Neural cell (in vitro differentiated cells): ENCODE data around the gene PIK3R1.

Experiments
- TF ChIP-seq, protein P1 (sequence below): fragments of 450-650 bp; IDR thresholded peaks from 2 replicates; pipeline ENCODE4 v1.5.1; 2014; ENCODE audit warnings: antibody characterized with exemption, mild to moderate bottlenecking, moderate library complexity; ENCODE audit not compliant: poor library complexity, severe bottlenecking
- TF ChIP-seq, protein P2 (sequence below): IDR thresholded peaks from 2 replicates; pipeline ENCODE4 v1.6.1; 2012; ENCODE audit warnings: borderline replicate concordance

DNA sequence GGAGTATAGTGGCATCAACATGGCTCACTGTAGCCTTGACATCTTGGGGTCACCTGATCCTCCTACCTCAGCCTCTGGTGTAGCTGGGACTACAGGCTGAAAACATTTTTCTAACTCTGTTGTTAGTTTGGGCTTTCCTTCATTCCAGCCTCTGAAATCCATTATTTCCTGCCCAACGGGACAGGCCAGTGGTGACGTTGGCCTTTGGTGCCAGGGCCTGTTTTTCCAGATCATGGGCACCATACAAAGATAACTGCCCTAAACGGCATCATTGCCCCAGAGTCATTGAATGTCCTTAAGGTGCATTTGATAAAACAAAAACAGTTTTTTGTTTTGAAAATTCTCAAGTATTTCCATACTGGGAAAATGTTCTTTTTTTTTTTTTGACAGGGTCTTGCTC is 32.1 kb downstream of the PIK3R1 start:
- TF ChIP-seq, protein P1, sequence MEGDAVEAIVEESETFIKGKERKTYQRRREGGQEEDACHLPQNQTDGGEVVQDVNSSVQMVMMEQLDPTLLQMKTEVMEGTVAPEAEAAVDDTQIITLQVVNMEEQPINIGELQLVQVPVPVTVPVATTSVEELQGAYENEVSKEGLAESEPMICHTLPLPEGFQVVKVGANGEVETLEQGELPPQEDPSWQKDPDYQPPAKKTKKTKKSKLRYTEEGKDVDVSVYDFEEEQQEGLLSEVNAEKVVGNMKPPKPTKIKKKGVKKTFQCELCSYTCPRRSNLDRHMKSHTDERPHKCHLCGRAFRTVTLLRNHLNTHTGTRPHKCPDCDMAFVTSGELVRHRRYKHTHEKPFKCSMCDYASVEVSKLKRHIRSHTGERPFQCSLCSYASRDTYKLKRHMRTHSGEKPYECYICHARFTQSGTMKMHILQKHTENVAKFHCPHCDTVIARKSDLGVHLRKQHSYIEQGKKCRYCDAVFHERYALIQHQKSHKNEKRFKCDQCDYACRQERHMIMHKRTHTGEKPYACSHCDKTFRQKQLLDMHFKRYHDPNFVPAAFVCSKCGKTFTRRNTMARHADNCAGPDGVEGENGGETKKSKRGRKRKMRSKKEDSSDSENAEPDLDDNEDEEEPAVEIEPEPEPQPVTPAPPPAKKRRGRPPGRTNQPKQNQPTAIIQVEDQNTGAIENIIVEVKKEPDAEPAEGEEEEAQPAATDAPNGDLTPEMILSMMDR = no peak
- TF ChIP-seq, protein P2, sequence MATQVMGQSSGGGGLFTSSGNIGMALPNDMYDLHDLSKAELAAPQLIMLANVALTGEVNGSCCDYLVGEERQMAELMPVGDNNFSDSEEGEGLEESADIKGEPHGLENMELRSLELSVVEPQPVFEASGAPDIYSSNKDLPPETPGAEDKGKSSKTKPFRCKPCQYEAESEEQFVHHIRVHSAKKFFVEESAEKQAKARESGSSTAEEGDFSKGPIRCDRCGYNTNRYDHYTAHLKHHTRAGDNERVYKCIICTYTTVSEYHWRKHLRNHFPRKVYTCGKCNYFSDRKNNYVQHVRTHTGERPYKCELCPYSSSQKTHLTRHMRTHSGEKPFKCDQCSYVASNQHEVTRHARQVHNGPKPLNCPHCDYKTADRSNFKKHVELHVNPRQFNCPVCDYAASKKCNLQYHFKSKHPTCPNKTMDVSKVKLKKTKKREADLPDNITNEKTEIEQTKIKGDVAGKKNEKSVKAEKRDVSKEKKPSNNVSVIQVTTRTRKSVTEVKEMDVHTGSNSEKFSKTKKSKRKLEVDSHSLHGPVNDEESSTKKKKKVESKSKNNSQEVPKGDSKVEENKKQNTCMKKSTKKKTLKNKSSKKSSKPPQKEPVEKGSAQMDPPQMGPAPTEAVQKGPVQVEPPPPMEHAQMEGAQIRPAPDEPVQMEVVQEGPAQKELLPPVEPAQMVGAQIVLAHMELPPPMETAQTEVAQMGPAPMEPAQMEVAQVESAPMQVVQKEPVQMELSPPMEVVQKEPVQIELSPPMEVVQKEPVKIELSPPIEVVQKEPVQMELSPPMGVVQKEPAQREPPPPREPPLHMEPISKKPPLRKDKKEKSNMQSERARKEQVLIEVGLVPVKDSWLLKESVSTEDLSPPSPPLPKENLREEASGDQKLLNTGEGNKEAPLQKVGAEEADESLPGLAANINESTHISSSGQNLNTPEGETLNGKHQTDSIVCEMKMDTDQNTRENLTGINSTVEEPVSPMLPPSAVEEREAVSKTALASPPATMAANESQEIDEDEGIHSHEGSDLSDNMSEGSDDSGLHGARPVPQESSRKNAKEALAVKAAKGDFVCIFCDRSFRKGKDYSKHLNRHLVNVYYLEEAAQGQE = no peak
